BLaER1 (cell line): ENCODE data around the gene TALDO1.
"Not testable (repeated sequence)": the region's sequence is repeated elsewhere in the genome, so short reads cannot be mapped to it uniquely, and the experiment has no call there.

Experiments used
- H3K27ac ChIP-seq: shearing (Covaris generic); formaldehyde crosslinking; 2 replicates; pipeline ENCODE4 v1.8.1; 2022
- H3K27me3 ChIP-seq: shearing (Covaris generic); formaldehyde crosslinking; 2 replicates; pipeline ENCODE4 v1.8.1; 2022
- H3K36me3 ChIP-seq: shearing (Covaris generic); formaldehyde crosslinking; 2 replicates; pipeline ENCODE4 v1.8.1; 2022
- H3K4me1 ChIP-seq: shearing (Covaris generic); formaldehyde crosslinking; 2 replicates; pipeline ENCODE4 v1.8.1; 2022
- H3K4me2 ChIP-seq: shearing (Covaris generic); formaldehyde crosslinking; 2 replicates; pipeline ENCODE4 v1.8.1; 2022
- H3K4me3 ChIP-seq: shearing (Covaris generic); formaldehyde crosslinking; 2 replicates; pipeline ENCODE4 v1.8.1; 2022
- H3K9ac ChIP-seq: shearing (Covaris generic); formaldehyde crosslinking; 2 replicates; pipeline ENCODE4 v1.8.1; 2022
- H3K9me3 ChIP-seq: shearing (Covaris generic); formaldehyde crosslinking; 2 replicates; pipeline ENCODE4 v1.8.1; 2022
- H4K20me1 ChIP-seq: shearing (Covaris generic); formaldehyde crosslinking; 2 replicates; pipeline ENCODE4 v1.8.1; 2022
- Cebpa-rat ChIP-seq: shearing (Covaris generic); IDR thresholded peaks from 2 replicates; pipeline ENCODE4 v1.8.1; 2022

The TALDO1 gene

DNA sequence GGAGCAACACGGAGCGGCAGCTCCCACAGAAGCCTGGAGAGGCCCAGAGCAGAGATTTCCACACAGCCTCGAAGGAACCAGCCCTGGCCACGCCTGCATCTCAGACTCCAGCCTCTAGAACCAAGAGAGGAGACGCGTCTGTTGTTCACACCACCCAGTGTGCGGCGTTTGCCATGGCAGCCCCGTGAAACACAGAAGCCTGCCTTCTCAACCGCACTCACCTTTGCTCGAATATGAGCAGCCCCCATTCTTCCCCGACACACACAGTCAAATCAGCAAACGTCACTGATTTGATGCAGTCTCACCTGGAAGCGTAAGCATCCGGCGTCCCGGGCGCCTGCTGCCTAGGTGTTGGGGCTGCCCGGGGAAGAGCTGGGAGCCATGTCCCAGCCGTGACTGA, 14.2 kb upstream of the TALDO1 start:
- TF ChIP-seq Cebpa-rat: no peak
- no peaks in the 10 kb centered on the region for H3K36me3 ChIP-seq
- peaks cover 42% of the 10 kb centered on the region for H3K4me1 ChIP-seq
- H3K9ac ChIP-seq: no peak overlapping the region
- H3K4me2 ChIP-seq: no peak overlapping the region
- no peaks in the 10 kb centered on the region for H4K20me1 ChIP-seq
- H3K9me3 ChIP-seq: no peaks in the 10 kb centered on the region
- no peak overlapping the region for H3K4me3 ChIP-seq
- peaks cover 12% of the 10 kb centered on the region for H3K27me3 ChIP-seq
- H3K27ac ChIP-seq: no peak overlapping the region

DNA sequence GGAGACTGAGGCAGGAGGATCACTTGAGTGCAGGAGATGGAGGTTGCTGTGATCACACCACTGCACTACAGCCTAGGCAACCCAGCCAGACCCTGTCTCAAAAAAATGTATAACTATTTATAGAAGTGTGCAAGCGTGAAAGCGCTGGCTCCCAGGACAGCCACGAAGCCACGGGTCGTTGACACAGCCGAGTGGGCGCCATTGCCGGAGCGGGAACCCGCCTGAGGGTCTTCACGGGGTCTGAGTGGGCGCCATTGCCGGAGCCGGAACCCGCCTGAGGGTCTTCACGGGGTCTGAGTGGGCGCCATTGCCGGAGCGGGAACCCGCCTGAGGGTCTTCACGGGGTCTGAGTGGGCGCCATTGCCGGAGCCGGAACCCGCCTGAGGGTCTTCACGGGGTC, 12.7 kb upstream of the TALDO1 start:
- not testable (repeated sequence) for H4K20me1 ChIP-seq, H3K36me3 ChIP-seq, H3K4me2 ChIP-seq, H3K9me3 ChIP-seq, H3K27ac ChIP-seq, H3K4me3 ChIP-seq, H3K9ac ChIP-seq
- Histone ChIP-seq H3K27me3 (peaks cover 18% of the 10 kb centered on the region), H3K4me1 (peaks cover 32% of the 10 kb centered on the region)

DNA sequence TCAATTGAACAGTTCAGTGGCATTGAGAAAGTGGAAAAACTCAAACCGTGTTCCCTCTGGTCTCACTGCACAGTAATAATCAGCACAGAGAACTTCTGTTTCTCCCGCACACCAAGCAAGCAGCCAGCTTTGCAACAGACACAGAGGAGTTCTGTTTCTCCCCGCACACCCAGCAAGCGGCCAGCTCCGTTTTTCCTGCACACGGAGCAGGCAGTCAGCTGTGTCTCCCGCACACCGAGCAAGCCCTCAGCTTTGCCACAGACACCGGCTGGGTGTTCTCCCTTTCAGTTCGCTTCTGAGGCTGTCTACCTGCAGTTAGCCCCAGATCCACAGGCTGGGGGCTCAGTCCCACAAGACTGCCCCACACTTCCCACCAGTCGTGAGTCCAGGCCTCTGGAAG, 9.9 kb upstream of the TALDO1 start:
- no peak for TF ChIP-seq Cebpa-rat
- Histone ChIP-seq H3K9ac (0 out of 2 replicates have a peak overlapping the region, but pooled peaks have one; percentile 3), H3K27me3 (peaks cover 18% of the 10 kb centered on the region)

DNA sequence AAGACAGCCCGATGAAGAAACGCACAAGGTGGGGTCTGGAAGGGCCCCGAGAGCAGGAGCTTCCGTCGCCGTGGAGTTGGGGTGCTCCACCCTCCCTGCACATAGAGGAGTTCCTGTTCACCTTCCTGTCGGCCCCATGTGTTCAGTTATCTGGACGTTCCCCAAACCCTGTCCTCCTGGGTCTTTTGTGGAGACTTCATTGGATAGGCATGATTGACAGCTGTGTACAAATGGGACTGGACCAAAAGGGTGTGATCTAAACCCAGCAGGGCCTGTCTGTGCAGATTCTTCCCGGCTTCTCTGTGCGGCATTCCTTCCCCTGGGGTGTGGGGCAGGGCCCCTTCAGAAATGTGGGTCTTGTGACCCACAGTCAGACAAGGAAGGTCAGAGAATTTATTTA, 9.4 kb upstream of the TALDO1 start:
- not testable (repeated sequence) for H3K4me3 ChIP-seq, H3K36me3 ChIP-seq, H3K27ac ChIP-seq, H4K20me1 ChIP-seq, H3K9me3 ChIP-seq
- H3K9ac ChIP-seq: 0 out of 2 replicates have a peak overlapping the region, but pooled peaks have one; percentile 3
- H3K27me3 ChIP-seq: peaks cover 18% of the 10 kb centered on the region
- peaks cover 28% of the 10 kb centered on the region for H3K4me1 ChIP-seq
- peak overlapping the region; percentile 65 for H3K4me2 ChIP-seq

More for the DNA sequence above, 9.9 kb upstream of the TALDO1 start:
- Histone ChIP-seq H4K20me1 (no peaks in the 10 kb centered on the region), H3K9me3 (no peaks in the 10 kb centered on the region), H3K27ac (no peak overlapping the region), H3K4me2 (peak overlapping the region; percentile 65), H3K4me1 (peaks cover 25% of the 10 kb centered on the region), H3K4me3 (no peak overlapping the region), H3K36me3 (no peaks in the 10 kb centered on the region)

DNA sequence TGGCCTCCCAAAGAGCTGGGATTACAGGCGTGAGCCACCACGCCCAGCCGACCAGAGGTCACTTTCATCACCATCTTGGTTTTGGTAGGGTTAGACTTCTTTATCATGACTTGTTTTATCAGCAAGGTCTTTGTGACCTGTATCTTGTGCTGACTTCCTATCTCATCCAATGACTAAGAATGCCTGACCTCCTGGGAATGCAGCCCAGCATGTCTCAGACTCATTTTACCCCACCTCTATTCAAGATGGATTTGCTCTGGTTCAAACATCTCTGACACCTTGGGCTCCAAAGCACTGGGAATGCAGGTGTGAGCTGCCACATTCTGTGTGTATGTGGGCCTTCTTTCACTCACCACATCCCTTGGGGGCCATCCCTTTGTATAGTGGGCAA, 5.1 kb upstream of the TALDO1 start:
- H3K4me2 ChIP-seq: no peak overlapping the region
- H3K36me3 ChIP-seq: no peaks in the 10 kb centered on the region
- no peak overlapping the region for H3K4me3 ChIP-seq
- no peak overlapping the region for H3K9ac ChIP-seq
- H3K9me3 ChIP-seq: no peaks in the 10 kb centered on the region
- no peaks in the 10 kb centered on the region for H4K20me1 ChIP-seq
- H3K4me1 ChIP-seq: peaks cover 29% of the 10 kb centered on the region
- peaks cover 16% of the 10 kb centered on the region for H3K27me3 ChIP-seq
- no peak for TF ChIP-seq Cebpa-rat
- H3K27ac ChIP-seq: no peak overlapping the region

DNA sequence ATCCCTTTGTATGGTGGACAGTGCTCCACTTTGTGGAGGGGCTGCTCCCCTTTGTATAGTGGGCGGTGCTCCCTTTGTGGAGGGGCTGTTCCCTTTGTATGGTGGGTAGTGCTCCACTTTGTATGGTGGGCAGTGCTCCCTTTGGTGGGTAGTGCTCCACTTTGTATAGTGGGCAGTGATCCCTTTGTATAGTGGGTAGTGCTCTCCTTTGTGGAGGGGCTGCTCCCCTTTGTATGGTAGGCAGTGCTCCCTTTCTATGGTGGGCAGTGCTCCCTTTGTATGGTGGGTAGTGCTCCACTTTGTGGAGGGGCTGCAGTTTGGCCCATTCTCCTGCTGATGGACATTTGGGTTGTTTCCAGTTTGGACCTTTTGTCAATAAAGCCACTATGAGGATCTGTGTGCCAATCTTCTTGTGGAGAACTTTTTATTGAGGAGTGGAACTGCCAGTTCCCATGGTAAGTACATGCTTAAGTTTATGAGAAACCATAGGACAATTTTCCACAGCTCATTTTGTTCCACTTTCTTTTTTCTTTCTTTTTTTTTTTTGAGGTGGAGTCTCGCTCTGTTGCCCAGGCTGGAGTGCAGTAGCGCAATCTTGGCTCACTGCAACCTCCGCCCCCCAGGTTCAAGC, 4.6 kb upstream of the TALDO1 start:
- no peak overlapping the region for H3K27ac ChIP-seq
- H3K4me2 ChIP-seq: no peak overlapping the region
- no peaks in the 10 kb centered on the region for H3K36me3 ChIP-seq
- H3K4me1 ChIP-seq: peaks cover 24% of the 10 kb centered on the region
- no peak for TF ChIP-seq Cebpa-rat
- H3K9me3 ChIP-seq: no peaks in the 10 kb centered on the region
- no peak overlapping the region for H3K4me3 ChIP-seq
- H3K9ac ChIP-seq: no peak overlapping the region
- peaks cover 10% of the 10 kb centered on the region for H3K27me3 ChIP-seq
- peaks cover 3% of the 10 kb centered on the region for H4K20me1 ChIP-seq

DNA sequence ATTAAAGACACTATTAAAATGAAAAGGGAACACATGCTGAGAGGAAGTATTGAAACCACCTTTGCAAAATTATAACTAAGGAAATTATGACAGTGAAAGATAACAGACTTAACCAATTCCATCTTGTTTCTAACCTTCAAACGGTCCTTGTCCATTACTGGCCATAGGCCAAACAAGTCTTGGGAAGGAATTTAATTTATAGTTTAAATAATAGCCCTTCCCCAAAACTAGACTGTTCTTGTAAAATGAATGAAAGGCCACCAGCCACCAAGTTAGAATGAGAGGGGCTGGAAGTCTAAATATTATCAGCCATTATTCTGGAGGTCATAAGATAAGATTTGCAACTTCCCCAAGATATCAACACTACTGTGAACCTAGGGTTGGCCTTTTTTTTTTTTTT, 1.8 kb upstream of the TALDO1 start:
- Histone ChIP-seq H4K20me1 (peaks cover 31% of the 10 kb centered on the region), H3K27me3 (no peaks in the 10 kb centered on the region), H3K36me3 (no peaks in the 10 kb centered on the region), H3K4me1 (peaks cover 35% of the 10 kb centered on the region), H3K27ac (no peak overlapping the region), H3K4me2 (peak overlapping the region; percentile 97; the same call in 1 of the 2 replicates), H3K9ac (no peak overlapping the region), H3K9me3 (no peaks in the 10 kb centered on the region), H3K4me3 (no peak overlapping the region)
- no peak for TF ChIP-seq Cebpa-rat

DNA sequence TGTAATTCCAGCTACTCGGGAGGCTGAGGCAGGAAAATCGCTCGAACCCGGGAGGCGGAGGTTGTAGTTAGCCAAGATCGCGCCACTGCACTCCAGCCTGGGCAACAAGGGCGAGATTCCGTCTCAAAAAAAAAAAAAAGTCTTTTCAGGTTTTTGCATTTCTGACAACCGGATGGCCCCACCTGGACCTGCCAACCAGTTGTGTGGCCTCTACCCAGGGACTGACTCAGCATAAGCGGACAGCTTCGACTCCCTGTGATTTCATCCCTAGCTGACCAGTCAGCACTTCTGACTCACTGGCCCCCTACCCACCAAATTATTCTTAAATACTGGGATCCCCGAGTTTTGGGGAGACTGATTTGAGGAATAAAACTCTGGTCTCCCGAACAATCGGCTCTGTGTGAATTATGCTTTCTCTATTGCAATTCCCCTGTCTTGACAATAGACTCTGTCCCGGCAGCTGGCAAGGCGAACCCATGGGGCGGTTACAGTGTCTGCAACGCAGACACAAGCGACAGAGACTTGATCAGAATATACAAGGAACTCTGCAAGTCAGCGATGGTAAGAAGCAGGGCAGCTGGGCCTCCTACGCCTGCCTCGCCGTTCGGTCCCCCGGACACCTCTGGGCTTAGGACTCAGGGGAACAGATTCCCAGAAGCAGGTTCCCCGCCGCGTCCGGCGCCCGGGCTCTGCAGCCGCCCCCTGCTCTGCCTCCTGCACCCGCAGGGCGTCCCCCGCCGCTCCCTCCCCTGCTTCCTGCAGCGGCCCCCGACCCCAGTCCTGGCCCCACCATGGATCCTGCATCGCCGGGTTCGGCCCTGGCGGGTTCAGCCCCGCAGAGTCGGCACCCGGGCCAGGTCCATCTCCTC, 741 bp upstream of the TALDO1 start:
- H3K36me3 ChIP-seq: peaks cover 6% of the 10 kb centered on the region; the same call in 1 of the 2 replicates
- H3K27ac ChIP-seq: peak overlapping the region; percentile 87
- no peak for TF ChIP-seq Cebpa-rat
- H3K4me2 ChIP-seq: peak overlapping the region; percentile 97
- peaks cover 35% of the 10 kb centered on the region for H3K4me1 ChIP-seq
- no peaks in the 10 kb centered on the region for H3K27me3 ChIP-seq
- H4K20me1 ChIP-seq: peaks cover 42% of the 10 kb centered on the region
- H3K9ac ChIP-seq: peak overlapping the region; percentile 95
- no peaks in the 10 kb centered on the region for H3K9me3 ChIP-seq
- peak overlapping the region; percentile 100 for H3K4me3 ChIP-seq

DNA sequence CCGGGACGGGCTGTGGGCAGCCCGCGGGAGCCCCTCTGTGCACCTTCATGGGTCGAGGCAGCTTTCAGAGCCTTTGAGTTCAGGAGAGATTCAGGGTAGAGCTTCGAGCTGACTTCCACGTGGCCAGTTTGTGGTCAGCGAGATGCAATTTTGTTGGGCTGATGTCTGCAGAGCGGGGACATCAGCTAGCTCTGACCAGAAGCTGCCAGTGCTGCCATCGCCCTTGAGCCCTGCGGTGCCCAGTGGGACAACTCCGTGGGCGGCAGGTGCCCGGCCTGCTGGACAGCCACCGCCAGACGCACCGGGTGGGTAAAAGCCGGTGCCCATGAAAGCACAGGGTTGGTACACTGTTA, 719 bp downstream of the TALDO1 start:
- no peaks in the 10 kb centered on the region for H3K9me3 ChIP-seq
- peak overlapping the region; percentile 95 for H3K9ac ChIP-seq
- H3K27ac ChIP-seq: peak overlapping the region; percentile 87
- peak overlapping the region; percentile 100 for H3K4me3 ChIP-seq
- no peaks in the 10 kb centered on the region for H3K27me3 ChIP-seq
- H3K36me3 ChIP-seq: peaks cover 20% of the 10 kb centered on the region
- H3K4me2 ChIP-seq: peak overlapping the region; percentile 97
- no peak for TF ChIP-seq Cebpa-rat
- peaks cover 31% of the 10 kb centered on the region for H3K4me1 ChIP-seq
- H4K20me1 ChIP-seq: peaks cover 56% of the 10 kb centered on the region

DNA sequence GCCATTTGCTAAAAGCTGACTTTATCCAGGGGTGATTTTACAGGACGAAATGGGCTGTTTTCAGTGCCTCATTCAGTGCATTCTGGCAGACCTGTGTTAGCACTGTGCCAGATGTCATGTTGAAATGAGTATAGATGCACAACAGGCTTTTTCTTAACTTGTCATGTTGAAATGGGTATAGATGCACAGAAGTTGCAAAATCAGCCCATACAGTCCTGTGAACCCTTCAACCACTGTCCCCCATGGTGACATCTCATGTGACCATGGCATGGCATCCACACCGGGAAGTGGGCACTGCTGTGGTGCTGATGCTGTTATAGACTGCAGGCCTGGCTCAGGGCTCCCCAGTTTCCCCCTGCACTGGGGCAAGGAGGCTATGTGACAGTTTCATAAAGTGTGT, 2.5 kb downstream of the TALDO1 start:
- Histone ChIP-seq H3K27ac (no peak overlapping the region), H3K4me1 (peaks cover 30% of the 10 kb centered on the region), H3K4me3 (no peak overlapping the region), H3K9me3 (no peaks in the 10 kb centered on the region), H4K20me1 (peaks cover 74% of the 10 kb centered on the region), H3K4me2 (peak overlapping the region; percentile 97; the same call in 1 of the 2 replicates), H3K27me3 (no peaks in the 10 kb centered on the region), H3K36me3 (peaks cover 28% of the 10 kb centered on the region), H3K9ac (no peak overlapping the region)
- TF ChIP-seq Cebpa-rat: no peak
